Keratinocyte (primary cell): ENCODE measurements around the gene R3HDM1. TPM values are rescaled to one million over a fixed set of nuclear protein-coding genes. Genes with fewer than 3 reads are reported as not detected.

Experiments used
- DNase-seq: peaks from one replicate; pipeline ENCODE4 v3.0.0-alpha.2; 2011; ENCODE audit warnings: low read depth, missing footprints, low spot score
- FAIRE-seq: peaks from 2 replicates; lab custom pipeline; 2011; peaks lifted over from hg19 to GRCh38; lab: Jason Lieb, UNC
- H2AFZ ChIP-seq: 2 replicates; pipeline ENCODE4 v1.6.0; 2012; ENCODE audit warnings: low read length, control low read depth, inconsistent platforms; ENCODE audit not compliant: control insufficient read depth
- H3K27ac ChIP-seq: 2 replicates; pipeline ENCODE4 v1.5.1; 2011; ENCODE audit warnings: low read length; ENCODE audit not compliant: control insufficient read depth, insufficient read depth
- H3K27me3 ChIP-seq: 3 replicates; pipeline ENCODE4 v1.6.0; 2011; ENCODE audit warnings: low read length; ENCODE audit not compliant: control insufficient read depth, insufficient read depth; ENCODE audit errors: extremely low read depth
- H3K36me3 ChIP-seq, 2 experiments: 2 replicates in 1 of 2; 3 replicates in 1 of 2; pipeline ENCODE4 v1.5.1; 2011; ENCODE audit warnings: low read length in 2 of 2, mild to moderate bottlenecking in 1 of 2; ENCODE audit not compliant: control insufficient read depth in 2 of 2, insufficient read depth in 2 of 2; ENCODE audit errors: extremely low read depth in 1 of 2
- H3K4me1 ChIP-seq: 3 replicates; pipeline ENCODE4 v1.5.1; 2011; ENCODE audit warnings: low read length; ENCODE audit not compliant: control insufficient read depth, insufficient read depth; ENCODE audit errors: extremely low read depth
- H3K4me2 ChIP-seq: 3 replicates; pipeline ENCODE4 v1.6.0; 2011; ENCODE audit warnings: low read depth, low read length; ENCODE audit not compliant: control insufficient read depth, insufficient read depth; ENCODE audit errors: extremely low read depth
- H3K4me3 ChIP-seq, 3 experiments: fragments of 200-600 bp in 1 of 3; sonication (generic) in 1 of 3; 2 replicates in 2 of 3; 3 replicates in 1 of 3; pipeline ENCODE4 v1.5.1; 2011 to 2016; ENCODE audit warnings: low read length in 3 of 3, mild to moderate bottlenecking in 3 of 3, control low read depth in 2 of 3, inconsistent platforms in 1 of 3, low read depth in 1 of 3, mixed read lengths in 1 of 3, mixed run types in 1 of 3, moderate library complexity in 1 of 3; ENCODE audit not compliant: control insufficient read depth in 2 of 3, insufficient read depth in 2 of 3; ENCODE audit errors: extremely low read depth in 1 of 3
- H3K79me2 ChIP-seq: 2 replicates; pipeline ENCODE4 v1.6.0; 2012; ENCODE audit warnings: low read length; ENCODE audit not compliant: control insufficient read depth, insufficient read depth
- H3K9ac ChIP-seq: 3 replicates; pipeline ENCODE4 v1.6.0; 2011; ENCODE audit warnings: low read length; ENCODE audit not compliant: control insufficient read depth, insufficient read depth; ENCODE audit errors: extremely low read depth
- H3K9me1 ChIP-seq: 3 replicates; pipeline ENCODE4 v1.6.0; 2011; ENCODE audit warnings: low read length; ENCODE audit not compliant: control insufficient read depth, insufficient read depth; ENCODE audit errors: extremely low read depth
- H3K9me3 ChIP-seq: 2 replicates; pipeline ENCODE4 v1.5.1; 2012; ENCODE audit warnings: low read depth, low read length; ENCODE audit not compliant: control insufficient read depth
- H4K20me1 ChIP-seq: 3 replicates; pipeline ENCODE4 v1.6.0; 2011; ENCODE audit warnings: low read length; ENCODE audit not compliant: control insufficient read depth, insufficient read depth; ENCODE audit errors: extremely low read depth
- CTCF ChIP-seq, 3 experiments: IDR thresholded peaks in 1 of 3; conservative IDR thresholded peaks in 1 of 3; optimal IDR thresholded peaks in 1 of 3; 2 replicates in 2 of 3; 3 replicates in 1 of 3; pipeline versions ENCODE3 to v1.5.1; 2011; ENCODE audit warnings: low read length in 3 of 3, mild to moderate bottlenecking in 3 of 3, moderate library complexity in 2 of 3, control low read depth in 1 of 3, inconsistent platforms in 1 of 3; ENCODE audit not compliant: insufficient read depth in 2 of 3; ENCODE audit errors: extremely low read depth in 1 of 3
- EZH2 ChIP-seq: IDR thresholded peaks from one replicate; pipeline ENCODE4 v1.6.1; 2012; ENCODE audit warnings: inconsistent platforms, mild to moderate bottlenecking, low read length, moderate library complexity
- dilution Hi-C: fragments of 300-500 bp; cut with MboI; formaldehyde crosslinking; loops from one replicate; pipeline ENCODE4 v1.7.0; 2020; ENCODE audit warnings: low sequenced_read_pairs; ENCODE audit not compliant: extremely low pct_ligation_motif_present
- polyA plus RNA-seq, 5 experiments: library from polyadenylated mRNA; depleted of rRNA in 3 of 5; stranded (reverse) in 3 of 5; stranded (forward) in 1 of 5; unstranded in 1 of 5; fragments of >200 nt; gene quantifications; 1 replicate in 1 of 5; 2 replicates in 3 of 5; 3 replicates in 1 of 5; pipeline versions ENCODE4 v1.2.1 to v1.2.3, GENCODE V29; 2011 to 2012; ENCODE audit warnings: missing spikeins in 2 of 5, low read depth in 1 of 5, low replicate concordance in 1 of 5

Gene R3HDM1
- polyA plus RNA-seq, 1 donor (not counting 4 experiments of a cell fraction or from before 2014, with no cell fraction given) = 41.0 TPM

DNA sequence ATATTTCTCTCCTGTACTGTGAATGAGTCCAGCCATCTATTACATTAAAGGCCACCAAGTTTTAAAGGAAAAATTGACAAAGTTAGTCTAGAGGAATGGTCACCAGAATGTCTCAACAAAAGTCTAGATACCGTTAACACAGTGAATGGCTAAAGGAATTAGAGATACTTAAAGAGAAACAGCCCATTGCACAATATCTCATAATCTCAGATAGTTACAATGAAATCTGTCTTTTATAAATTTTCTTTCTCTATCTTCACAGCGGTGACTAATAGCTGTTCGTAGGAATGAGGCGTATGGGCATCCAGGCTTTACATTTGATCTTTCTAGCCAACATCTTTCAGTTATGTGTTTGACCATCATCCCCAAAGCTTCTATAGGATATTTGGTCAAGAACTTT, 30.6 kb downstream of the R3HDM1 start:
- FAIRE-seq = no peak
- H3K9ac ChIP-seq = no peak overlapping the region
- no peak overlapping the region for H3K4me3 ChIP-seq
- no peaks in the 10 kb centered on the region for H3K9me1 ChIP-seq
- H3K9me3 ChIP-seq = no peaks in the 10 kb centered on the region
- dilution Hi-C loops = no loop called here
- no peak overlapping the region for H2AFZ ChIP-seq
- no peaks in the 10 kb centered on the region for H3K27me3 ChIP-seq
- no peaks in the 10 kb centered on the region for H4K20me1 ChIP-seq
- H3K36me3 ChIP-seq = no peaks in the 10 kb centered on the region
- H3K4me1 ChIP-seq = peaks cover 9% of the 10 kb centered on the region
- TF ChIP-seq EZH2 (no peak), CTCF (optimal IDR thresholded peaks at IDR 0.05 in 1 of 3, IDR thresholded peaks at IDR 0.05 in 1 of 3, conservative IDR thresholded peaks at IDR 0.05 in 1 of 3; ENCODE audit: extremely low read depth in 1 of 3, insufficient read depth in 2 of 3, low read length in 3 of 3) (no peak)
- peaks cover 18% of the 10 kb centered on the region for H3K79me2 ChIP-seq
- H3K4me2 ChIP-seq = no peak overlapping the region
- DNase-seq = no peak
- no peak overlapping the region for H3K27ac ChIP-seq

DNA sequence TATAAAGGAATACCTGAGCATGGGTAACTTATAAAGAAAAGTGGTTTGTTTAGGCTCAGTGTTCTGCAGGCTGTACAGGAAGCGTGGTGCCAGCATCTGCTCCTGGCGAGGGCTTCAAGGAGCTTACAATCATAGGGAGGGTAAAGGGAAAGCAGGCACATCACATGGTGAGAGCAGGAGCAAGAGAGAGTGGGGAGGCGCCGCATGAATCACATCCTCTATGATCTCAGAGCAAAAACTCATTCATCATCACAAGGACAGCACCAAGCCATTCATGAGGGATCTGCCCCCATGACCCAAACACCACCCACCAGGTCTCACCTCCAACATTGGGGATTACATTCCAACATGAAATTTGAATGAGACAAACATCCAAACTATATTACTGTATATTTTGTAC, 32.5 kb downstream of the R3HDM1 start:
- dilution Hi-C loops = no loop called here
- no peak for TF ChIP-seq CTCF (optimal IDR thresholded peaks at IDR 0.05 in 1 of 3, IDR thresholded peaks at IDR 0.05 in 1 of 3, conservative IDR thresholded peaks at IDR 0.05 in 1 of 3; ENCODE audit: extremely low read depth in 1 of 3, insufficient read depth in 2 of 3, low read length in 3 of 3)
- TF ChIP-seq EZH2 = no peak
- no peak overlapping the region for H3K4me2 ChIP-seq
- DNase-seq (no peak), FAIRE-seq (no peak)
- no peaks in the 10 kb centered on the region for H3K27me3 ChIP-seq
- no peaks in the 10 kb centered on the region for H3K9me3 ChIP-seq
- no peaks in the 10 kb centered on the region for H3K36me3 ChIP-seq
- H3K9ac ChIP-seq = no peak overlapping the region
- H3K4me1 ChIP-seq = peaks cover 9% of the 10 kb centered on the region
- H3K4me3 ChIP-seq = no peak overlapping the region
- H3K27ac ChIP-seq = peak overlapping the region; percentile 19
- H3K79me2 ChIP-seq = peaks cover 15% of the 10 kb centered on the region
- H4K20me1 ChIP-seq = no peaks in the 10 kb centered on the region
- H2AFZ ChIP-seq = no peak overlapping the region
- no peaks in the 10 kb centered on the region for H3K9me1 ChIP-seq
